Suprapubic skin (tissue), 4 donors: Measurements from ENCODE around the gene CHL1. TPM values are rescaled to one million over a fixed set of nuclear protein-coding genes. Genes with fewer than 3 reads are reported as not detected.

Experiments
- DNase-seq, 2 donors: peaks; one replicate each; pipeline ENCODE4 v3.0.0-alpha.2; 2019; ENCODE audit warnings: low spot score in 2 of 2
- H3K27ac ChIP-seq: fragments of 200-600 bp; sonication (generic); one replicate; pipeline ENCODE4 v1.5.1; 2019
- H3K27me3 ChIP-seq: fragments of 200-600 bp; sonication (generic); one replicate; pipeline ENCODE4 v1.5.1; 2019
- H3K36me3 ChIP-seq: fragments of 200-600 bp; sonication (generic); one replicate; pipeline ENCODE4 v1.5.1; 2019
- H3K4me1 ChIP-seq: fragments of 200-600 bp; sonication (generic); one replicate; pipeline ENCODE4 v1.5.1; 2019
- H3K4me3 ChIP-seq: fragments of 200-600 bp; sonication (generic); one replicate; pipeline ENCODE4 v1.5.1; 2019; ENCODE audit warnings: mild to moderate bottlenecking
- H3K9me3 ChIP-seq: fragments of 200-600 bp; sonication (generic); one replicate; pipeline ENCODE4 v1.5.1; 2019
- EP300 ChIP-seq: sonication (generic); formaldehyde crosslinking; IDR thresholded peaks from one replicate; pipeline ENCODE4 v1.6.1; 2017; ENCODE audit warnings: antibody characterized with exemption
- POLR2A ChIP-seq, 2 donors: fragments of 450-650 bp; IDR thresholded peaks; one replicate each; pipeline ENCODE4 v1.6.1; 2017; ENCODE audit warnings: antibody characterized with exemption in 2 of 2, mild to moderate bottlenecking in 2 of 2, moderate library complexity in 2 of 2
- POLR2AphosphoS5 ChIP-seq, 3 donors: sonication (generic); formaldehyde crosslinking; IDR thresholded peaks; one replicate each; pipeline ENCODE4 v1.6.1; 2017; ENCODE audit warnings: antibody characterized with exemption in 3 of 3
- WGBS: methylation state at CpG from one replicate; pipeline ENCODE4 v1.1.5; 2018; 5-methylcytosine and 5-hydroxymethylcytosine counted together
- total RNA-seq, 4 donors: library from RNA; depleted of rRNA; stranded (reverse); fragments of >200 nt; gene quantifications; one replicate each; pipeline ENCODE4 v1.1.0, GENCODE V29; 2016
- TF ChIP-seq, protein P1 (sequence below), 2 donors: fragments of 200-600 bp in 1 of 2; fragments of 450-650 bp in 1 of 2; sonication (generic) in 1 of 2; IDR thresholded peaks; one replicate each; pipeline ENCODE4 v1.5.1; 2016 to 2019; ENCODE audit warnings: antibody characterized with exemption in 2 of 2, mild to moderate bottlenecking in 1 of 2, moderate library complexity in 1 of 2

Gene CHL1
- total RNA-seq, 4 donors from 2014 or later: 39.5 to 77.9 (median 60.5) TPM

- H3K4me3 ChIP-seq: no peak overlapping the region
- H3K9me3 ChIP-seq: no peaks in the 10 kb centered on the region
- H3K4me1 ChIP-seq: no peaks in the 10 kb centered on the region
- H3K36me3 ChIP-seq: no peaks in the 10 kb centered on the region
- DNase-seq: no peak
- TF ChIP-seq POLR2AphosphoS5 (IDR thresholded peaks at IDR 0.05): no peak
- no peak overlapping the region for H3K27ac ChIP-seq
- H3K27me3 ChIP-seq: no peaks in the 10 kb centered on the region
- WGBS: 71% methylated on average over 5 of the region's 5 CpGs
These were observed 138.7 kb downstream of the CHL1 start for GRCh38 chr3:335240-335639.

- TF ChIP-seq POLR2A (IDR thresholded peaks at IDR 0.05) (no peak), POLR2AphosphoS5 (IDR thresholded peaks at IDR 0.05) (no peak), EP300 (no peak)
- TF ChIP-seq, protein P1, sequence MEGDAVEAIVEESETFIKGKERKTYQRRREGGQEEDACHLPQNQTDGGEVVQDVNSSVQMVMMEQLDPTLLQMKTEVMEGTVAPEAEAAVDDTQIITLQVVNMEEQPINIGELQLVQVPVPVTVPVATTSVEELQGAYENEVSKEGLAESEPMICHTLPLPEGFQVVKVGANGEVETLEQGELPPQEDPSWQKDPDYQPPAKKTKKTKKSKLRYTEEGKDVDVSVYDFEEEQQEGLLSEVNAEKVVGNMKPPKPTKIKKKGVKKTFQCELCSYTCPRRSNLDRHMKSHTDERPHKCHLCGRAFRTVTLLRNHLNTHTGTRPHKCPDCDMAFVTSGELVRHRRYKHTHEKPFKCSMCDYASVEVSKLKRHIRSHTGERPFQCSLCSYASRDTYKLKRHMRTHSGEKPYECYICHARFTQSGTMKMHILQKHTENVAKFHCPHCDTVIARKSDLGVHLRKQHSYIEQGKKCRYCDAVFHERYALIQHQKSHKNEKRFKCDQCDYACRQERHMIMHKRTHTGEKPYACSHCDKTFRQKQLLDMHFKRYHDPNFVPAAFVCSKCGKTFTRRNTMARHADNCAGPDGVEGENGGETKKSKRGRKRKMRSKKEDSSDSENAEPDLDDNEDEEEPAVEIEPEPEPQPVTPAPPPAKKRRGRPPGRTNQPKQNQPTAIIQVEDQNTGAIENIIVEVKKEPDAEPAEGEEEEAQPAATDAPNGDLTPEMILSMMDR (IDR thresholded peaks at IDR 0.05): no peak
- Histone ChIP-seq H3K27ac (no peak overlapping the region), H3K36me3 (no peaks in the 10 kb centered on the region), H3K9me3 (no peaks in the 10 kb centered on the region), H3K4me1 (no peaks in the 10 kb centered on the region), H3K4me3 (no peak overlapping the region), H3K27me3 (no peaks in the 10 kb centered on the region)
- no peak for DNase-seq
- WGBS: 78% methylated on average over 5 of the region's 5 CpGs
These were observed 142.8 kb downstream of the CHL1 start for GRCh38 chr3:339351-339750.

GRCh38 chr3:341998-342397 lies 145.4 kb downstream of the CHL1 start:
- Histone ChIP-seq H3K9me3 (no peaks in the 10 kb centered on the region), H3K4me3 (no peak overlapping the region), H3K36me3 (no peaks in the 10 kb centered on the region), H3K27me3 (no peaks in the 10 kb centered on the region), H3K4me1 (no peaks in the 10 kb centered on the region), H3K27ac (no peak overlapping the region)
- TF ChIP-seq POLR2A (IDR thresholded peaks at IDR 0.05) (no peak), EP300 (no peak)
- DNase-seq: no peak
- WGBS: 61% methylated on average over 4 of the region's 4 CpGs

DNA sequence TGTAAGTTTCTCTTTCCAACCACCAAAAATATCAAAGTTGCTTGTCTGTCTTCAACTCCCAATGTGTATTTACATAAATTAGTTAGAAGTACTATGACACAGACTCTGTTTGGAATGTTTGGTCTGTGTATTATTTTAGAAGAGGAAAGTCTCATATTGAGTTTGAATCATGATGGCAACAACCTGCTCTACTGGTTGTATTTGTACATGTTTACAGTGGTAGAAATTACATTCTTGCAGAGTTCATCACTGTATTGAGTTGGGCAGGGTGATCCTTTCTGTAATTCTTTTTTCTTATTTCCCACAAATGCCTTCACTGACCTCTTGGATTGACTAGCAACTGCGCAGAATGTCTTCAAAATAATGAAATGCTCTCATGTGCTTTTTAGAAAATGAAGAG lies 149.6 kb downstream of the CHL1 start:
- no peak overlapping the region for H3K27ac ChIP-seq

DNA sequence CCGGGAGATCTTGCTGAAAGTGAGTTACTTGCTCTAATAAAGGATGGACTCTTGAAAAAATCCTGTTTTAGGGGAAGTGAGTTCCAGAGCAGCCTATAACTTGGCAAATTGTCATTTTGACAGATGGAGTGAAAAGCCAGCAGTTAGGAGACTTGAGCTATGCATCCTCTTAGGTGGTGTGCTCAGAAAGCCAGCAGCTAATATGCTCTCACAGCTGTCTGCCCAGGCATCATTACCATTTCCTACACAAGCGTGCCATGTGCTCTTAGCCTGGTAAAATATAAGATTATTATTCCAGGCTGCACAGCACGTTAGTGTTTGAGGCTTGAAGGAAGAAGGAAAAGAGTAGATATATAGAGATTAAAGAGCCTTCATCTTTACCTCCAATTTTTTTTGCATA lies 151.0 kb downstream of the CHL1 start:
- DNase-seq: no peak
- no peaks in the 10 kb centered on the region for H3K4me1 ChIP-seq
- TF ChIP-seq EP300 (no peak), POLR2AphosphoS5 (IDR thresholded peaks at IDR 0.05) (no peak), POLR2A (IDR thresholded peaks at IDR 0.05) (no peak)
- TF ChIP-seq, protein P1 (IDR thresholded peaks at IDR 0.05): no peak
- H3K27me3 ChIP-seq: no peaks in the 10 kb centered on the region
- H3K4me3 ChIP-seq: no peak overlapping the region
- H3K27ac ChIP-seq: no peak overlapping the region
- 89% methylated on average over 3 of the region's 3 CpGs for WGBS
- H3K36me3 ChIP-seq: no peaks in the 10 kb centered on the region
- no peaks in the 10 kb centered on the region for H3K9me3 ChIP-seq

More for the DNA sequence above, 149.6 kb downstream of the CHL1 start:
- Histone ChIP-seq H3K36me3 (no peaks in the 10 kb centered on the region), H3K4me3 (no peak overlapping the region), H3K9me3 (no peaks in the 10 kb centered on the region), H3K27me3 (no peaks in the 10 kb centered on the region), H3K4me1 (no peaks in the 10 kb centered on the region)
- no peak for DNase-seq
- WGBS: 88% methylated on average over 1 of the region's 1 CpG
- TF ChIP-seq POLR2A (IDR thresholded peaks at IDR 0.05) (no peak), POLR2AphosphoS5 (IDR thresholded peaks at IDR 0.05) (no peak), EP300 (no peak)
- TF ChIP-seq, protein P1 (IDR thresholded peaks at IDR 0.05): no peak

DNA sequence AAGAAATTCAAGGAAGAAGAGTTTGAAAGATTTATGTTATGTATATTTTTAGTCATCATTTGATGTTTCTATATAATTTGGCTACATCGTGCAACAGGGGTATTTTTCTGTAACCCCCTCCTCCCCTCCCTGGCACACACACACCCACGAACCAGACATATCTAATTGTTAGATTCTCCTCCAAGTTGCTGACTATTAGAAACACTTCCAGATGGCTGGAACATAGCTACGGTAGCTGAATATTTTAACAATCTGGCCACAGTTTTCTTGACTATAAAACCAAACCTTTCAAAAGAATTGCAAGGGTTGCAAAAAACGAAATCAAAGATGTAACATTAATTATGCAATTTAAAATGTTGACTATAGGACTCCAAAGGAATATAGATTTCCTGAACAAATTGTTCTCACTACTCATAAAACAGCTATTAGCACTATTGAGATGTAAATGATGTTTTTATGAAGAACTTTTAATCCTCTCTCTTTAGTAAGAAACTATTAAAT lies 154.4 kb downstream of the CHL1 start:
- Histone ChIP-seq H3K36me3 (no peaks in the 10 kb centered on the region), H3K4me1 (no peaks in the 10 kb centered on the region), H3K9me3 (no peaks in the 10 kb centered on the region), H3K27me3 (no peaks in the 10 kb centered on the region), H3K27ac (no peak overlapping the region), H3K4me3 (no peak overlapping the region)
- WGBS: 36% methylated on average over 4 of the region's 4 CpGs
- DNase-seq: no peak
- TF ChIP-seq POLR2AphosphoS5 (IDR thresholded peaks at IDR 0.05) (no peak), POLR2A (IDR thresholded peaks at IDR 0.05) (no peak)

GRCh38 chr3:352599-352998 lies 156.0 kb downstream of the CHL1 start:
- WGBS: 84% methylated on average over 1 of the region's 1 CpG
- Histone ChIP-seq H3K4me1 (no peaks in the 10 kb centered on the region), H3K36me3 (no peaks in the 10 kb centered on the region)

More at GRCh38 chr3:352599-352998, 156.0 kb downstream of the CHL1 start:
- H3K27ac ChIP-seq: no peak overlapping the region
- no peak overlapping the region for H3K4me3 ChIP-seq
- no peak for DNase-seq
- TF ChIP-seq POLR2AphosphoS5 (IDR thresholded peaks at IDR 0.05) (no peak), POLR2A (IDR thresholded peaks at IDR 0.05) (no peak), EP300 (no peak)
- TF ChIP-seq, protein P1 (IDR thresholded peaks at IDR 0.05): no peak
- no peaks in the 10 kb centered on the region for H3K9me3 ChIP-seq
- H3K27me3 ChIP-seq: no peaks in the 10 kb centered on the region
